ENCODE measurements around the gene PKP4.

DNA sequence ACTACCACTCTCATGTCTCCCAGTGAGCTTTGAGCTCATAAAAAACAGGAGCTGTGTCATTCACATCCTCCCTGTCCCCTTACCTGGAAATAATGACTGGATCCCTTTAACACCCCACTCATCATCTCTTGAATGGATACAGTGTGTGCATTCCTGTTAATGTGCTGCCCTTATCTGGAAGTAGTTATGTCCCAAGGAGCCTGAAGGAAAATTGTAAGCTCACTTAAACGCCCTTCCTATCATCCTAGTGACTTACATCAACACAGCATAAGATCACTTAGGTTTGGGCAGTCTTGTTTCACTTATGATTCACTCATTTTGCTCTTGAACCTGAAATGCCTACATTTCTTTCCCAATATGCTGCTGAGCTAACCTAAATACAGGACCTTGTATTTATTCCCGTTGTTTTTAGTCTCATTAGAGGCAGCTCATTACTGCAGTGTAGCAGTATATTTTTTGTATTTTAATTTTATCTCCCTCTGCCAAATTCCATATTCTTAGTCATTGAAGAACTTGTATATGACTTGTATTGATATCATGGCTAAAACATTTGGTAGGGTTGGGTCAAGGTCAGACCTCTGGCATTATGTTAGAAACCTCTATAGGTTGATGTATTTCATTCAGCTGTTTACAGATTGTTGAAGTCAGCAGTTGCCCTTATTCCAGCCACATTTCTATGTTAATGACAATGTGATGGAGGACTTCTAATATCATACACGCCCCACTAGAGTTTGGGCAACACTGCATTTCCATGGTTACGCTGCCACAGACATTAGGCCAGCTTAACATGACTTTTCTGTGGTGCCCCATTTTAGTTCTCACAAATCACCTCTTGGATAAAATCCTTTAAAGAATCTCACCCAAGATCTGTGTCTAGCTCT, 72.9 kb downstream of the PKP4 start:
- TF ChIP-seq, protein P1, sequence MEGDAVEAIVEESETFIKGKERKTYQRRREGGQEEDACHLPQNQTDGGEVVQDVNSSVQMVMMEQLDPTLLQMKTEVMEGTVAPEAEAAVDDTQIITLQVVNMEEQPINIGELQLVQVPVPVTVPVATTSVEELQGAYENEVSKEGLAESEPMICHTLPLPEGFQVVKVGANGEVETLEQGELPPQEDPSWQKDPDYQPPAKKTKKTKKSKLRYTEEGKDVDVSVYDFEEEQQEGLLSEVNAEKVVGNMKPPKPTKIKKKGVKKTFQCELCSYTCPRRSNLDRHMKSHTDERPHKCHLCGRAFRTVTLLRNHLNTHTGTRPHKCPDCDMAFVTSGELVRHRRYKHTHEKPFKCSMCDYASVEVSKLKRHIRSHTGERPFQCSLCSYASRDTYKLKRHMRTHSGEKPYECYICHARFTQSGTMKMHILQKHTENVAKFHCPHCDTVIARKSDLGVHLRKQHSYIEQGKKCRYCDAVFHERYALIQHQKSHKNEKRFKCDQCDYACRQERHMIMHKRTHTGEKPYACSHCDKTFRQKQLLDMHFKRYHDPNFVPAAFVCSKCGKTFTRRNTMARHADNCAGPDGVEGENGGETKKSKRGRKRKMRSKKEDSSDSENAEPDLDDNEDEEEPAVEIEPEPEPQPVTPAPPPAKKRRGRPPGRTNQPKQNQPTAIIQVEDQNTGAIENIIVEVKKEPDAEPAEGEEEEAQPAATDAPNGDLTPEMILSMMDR (IDR thresholded peaks at IDR 0.05): no peak
- TF ChIP-seq POLR2A (IDR thresholded peaks at IDR 0.05): no peak
